Retinal pigment epithelial cell (primary cell): ENCODE data around the gene SLC7A11.

Source experiments
- DNase-seq: peaks from one replicate; pipeline ENCODE4 v3.0.0-alpha.2; 2010; ENCODE audit warnings: low read depth
- H3K4me3 ChIP-seq: 2 replicates; pipeline ENCODE4 v1.5.1; 2011; ENCODE audit warnings: mild to moderate bottlenecking, low read length, control low read depth, moderate library complexity
- CTCF ChIP-seq: conservative IDR thresholded peaks from 2 replicates; pipeline ENCODE4 v1.5.1; 2011; ENCODE audit warnings: low read depth, low read length, control low read depth, inconsistent platforms

The SLC7A11 gene

GRCh38 chr4:138242076-138242833 lies at the start of gene SLC7A11:
Gene SLC7A11 (minus strand): TSS chr4:138242349. CDS start chr4:138242069, 280 bp downstream.
- no peak for TF ChIP-seq CTCF
- peak within 1 kb of the TSS; percentile 41 for H3K4me3 ChIP-seq
- DNase-seq: peak; percentile 99

GRCh38 chr4:138291431-138291830 lies 49.3 kb upstream of the SLC7A11 start:
- TF ChIP-seq CTCF: no peak
- H3K4me3 ChIP-seq: no peak overlapping the region
- no peak for DNase-seq

- TF ChIP-seq CTCF: no peak
- H3K4me3 ChIP-seq: no peak overlapping the region
- no peak for DNase-seq
Observed at GRCh38 chr4:138290805-138291204, 48.7 kb upstream of the SLC7A11 start.

GRCh38 chr4:138279286-138279685 lies 37.1 kb upstream of the SLC7A11 start:
- no peak overlapping the region for H3K4me3 ChIP-seq
- no peak for TF ChIP-seq CTCF
- no peak for DNase-seq

GRCh38 chr4:138277133-138277532 lies 35.0 kb upstream of the SLC7A11 start:
- no peak overlapping the region for H3K4me3 ChIP-seq
- TF ChIP-seq CTCF: no peak
- no peak for DNase-seq

- no peak for TF ChIP-seq CTCF
- H3K4me3 ChIP-seq: no peak overlapping the region
- peak; percentile 45 for DNase-seq
Observed at GRCh38 chr4:138275963-138276621, 33.9 kb upstream of the SLC7A11 start.

- TF ChIP-seq CTCF: no peak
- no peak for DNase-seq
- H3K4me3 ChIP-seq: no peak overlapping the region
Observed at GRCh38 chr4:138275216-138275615, 33.1 kb upstream of the SLC7A11 start.
